Measurements from ENCODE around the gene NLN. TPM values are rescaled to one million over a fixed set of nuclear protein-coding genes. Genes with fewer than 3 reads are reported as not detected.

NLN gene
- total and polyA plus RNA-seq, 9 of the 15 experiments (the other 6 are each of a cell fraction or from before 2014, with no cell fraction given), result 6.9 to 45.2 (median 28.8) TPM

DNA sequence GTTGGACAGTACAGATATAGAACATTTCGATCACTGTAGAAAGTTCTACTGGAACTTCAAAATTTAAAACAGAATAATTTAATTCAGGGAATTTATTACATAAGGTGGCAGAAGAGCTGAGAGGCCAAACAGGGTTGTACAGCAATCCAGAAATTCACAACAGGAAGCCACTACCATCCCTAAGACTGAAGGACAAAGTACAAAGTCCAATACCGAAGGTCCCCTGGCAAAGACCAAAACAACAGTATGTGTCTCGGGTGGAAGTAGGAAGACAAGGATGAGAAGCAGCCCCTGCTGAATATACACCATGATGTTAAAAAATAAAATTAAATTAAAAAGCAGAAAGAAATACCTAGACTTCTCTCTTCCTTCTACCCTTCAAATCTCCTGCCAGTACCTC, 20.0 kb upstream of the NLN start (continued):
- TF ChIP-seq ETV5 (CRISPR knock-in tag; IDR thresholded peaks at IDR 0.05; ENCODE audit: low read depth) (no peak), SAFB2 (IDR thresholded peaks at IDR 0.05; ENCODE audit: borderline replicate concordance, low read depth, low read length, severe bottlenecking) (no peak)

DNA sequence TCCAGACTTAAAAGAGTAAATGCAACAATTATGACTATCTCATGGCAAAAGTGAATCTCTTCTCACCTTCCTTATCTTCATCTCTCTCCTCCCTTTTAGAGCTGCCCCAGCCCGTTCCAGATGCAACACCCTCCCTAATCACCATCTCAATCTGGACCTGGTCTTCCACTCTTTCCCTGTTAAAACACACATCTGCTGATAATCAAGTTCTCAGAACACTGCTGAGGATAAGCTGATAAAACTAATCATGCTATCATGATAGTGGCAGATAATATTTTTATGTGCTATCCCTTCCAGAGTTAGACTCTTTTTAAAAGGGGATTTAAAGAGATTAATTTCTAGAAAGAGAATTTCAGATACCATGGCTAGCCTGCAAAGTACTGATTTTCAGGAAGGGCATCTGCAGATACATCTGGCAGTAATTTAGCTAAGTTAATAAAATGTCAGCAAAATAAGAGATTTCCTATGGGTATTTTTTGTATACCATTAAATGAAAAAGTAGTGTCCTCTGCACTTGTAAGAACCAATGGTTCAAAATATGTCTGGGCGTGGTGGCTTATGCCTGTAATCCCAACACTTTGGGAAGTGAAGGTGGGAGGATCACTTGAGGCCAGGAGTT, 17.3 kb upstream of the NLN start:
- no peak overlapping the region for H3K4me2 ChIP-seq (ENCODE audit: insufficient read depth, low read length)
- POLR2A ChIA-PET, result interaction anchor here (0.6 kb wide), 1 partner anchor 11 kb away, joined by 3 read pairs; no protein-coding TSS in a partner anchor
- ATAC-seq (no peak), FAIRE-seq (peak; percentile 46), DNase-seq (ENCODE audit: extremely low read depth in 1 of 4, low spot score in 3 of 4) (no peak)
- intact Hi-C loops (cut with micrococcal nuclease), result no loop called here
- no peaks in the 10 kb centered on the region for H4K20me1 ChIP-seq (replicated peaks; ENCODE audit: control insufficient read depth, insufficient read depth, low read length)
- no peaks in the 10 kb centered on the region for H3K9me3 ChIP-seq (replicated peaks; ENCODE audit: control insufficient read depth, insufficient read depth, low read depth, low read length)
- in situ Hi-C loops (cut with MboI), result no loop called here
- CTCF ChIA-PET (ENCODE audit: low intra/inter-chr PET ratio), result no interaction called here
- BruUV-seq (replicated peaks), result no TSS peak
- no peaks in the 10 kb centered on the region for H3K9me1 ChIP-seq (ENCODE audit: control insufficient read depth, insufficient read depth, low read length)
- peaks cover 9% of the 10 kb centered on the region; the same call in 2 of the 3 replicates for H3K36me3 ChIP-seq (ENCODE audit: control insufficient read depth, insufficient read depth, low read length)
- H2AFZ ChIP-seq (ENCODE audit: low read depth, low read length), result no peak overlapping the region
- H3K4me3 ChIP-seq, result no peak overlapping the region
- no peaks in the 10 kb centered on the region for H3K27me3 ChIP-seq (ENCODE audit: control insufficient read depth in 2 of 2, insufficient read depth in 2 of 2, low read length in 2 of 2)
- no peak overlapping the region for H3K27ac ChIP-seq (ENCODE audit: extremely low read depth, low read depth, low read length)
- peaks cover 0 to 4% of the 10 kb centered on the region in 2 experiments; a peak in 1 of 5 replicates for H3K4me1 ChIP-seq (replicated peaks in 1 of 2; ENCODE audit: control insufficient read depth in 2 of 2, insufficient read depth in 2 of 2, low read length in 2 of 2)
- WGBS (ENCODE audit: insufficient coverage, low coverage, missing lambda C conversion rate), result 38% methylated on average over 2 of the region's 2 CpGs
- H3K9ac ChIP-seq (ENCODE audit: insufficient read depth in 1 of 2, low read depth in 2 of 2, low read length in 2 of 2), result no peak overlapping the region
- H3K79me2 ChIP-seq (ENCODE audit: control insufficient read depth, insufficient read depth, low read length), result no peaks in the 10 kb centered on the region
- TF ChIP-seq TAL1 (IDR thresholded peaks at IDR 0.05) (peak; percentile 31; the same call in 1 of the 2 replicates), CBFA2T3 (IDR thresholded peaks at IDR 0.05) (peak; percentile 62), ZBED1 (IDR thresholded peaks at IDR 0.05) (no peak), ARID1B (IDR thresholded peaks at IDR 0.05) (0 out of 2 replicates have a peak, but pooled peaks have one; percentile 9)
